Islet precursor cell (in vitro differentiated cells): ENCODE results near the gene ARL15.
"Not testable (repeated sequence)": the region's sequence is repeated elsewhere in the genome, so short reads cannot be mapped to it uniquely, and the experiment has no call there.

Experiments
- DNase-seq: peaks from one replicate; pipeline ENCODE4 v3.0.0-alpha.2; 2018

ARL15 gene

DNA sequence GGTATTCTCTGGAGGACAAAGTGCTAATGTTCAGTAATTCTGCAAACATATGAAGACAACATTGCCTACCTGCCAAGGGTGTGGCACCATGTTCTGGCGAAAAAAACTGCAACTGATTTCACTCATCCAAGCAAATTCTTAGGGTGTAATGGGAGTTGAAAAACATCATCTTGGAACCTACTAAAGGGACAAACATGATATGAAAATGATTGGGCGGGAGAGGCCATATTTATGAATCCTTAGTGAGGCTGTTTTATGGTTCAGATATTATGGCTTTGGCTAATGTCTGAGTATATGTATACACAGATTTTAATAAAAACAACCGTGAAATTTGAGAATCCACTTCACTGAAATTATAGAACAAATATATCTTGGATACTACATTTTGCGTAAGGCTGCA, 225.7 kb downstream of the ARL15 start:
- no peak for DNase-seq

DNA sequence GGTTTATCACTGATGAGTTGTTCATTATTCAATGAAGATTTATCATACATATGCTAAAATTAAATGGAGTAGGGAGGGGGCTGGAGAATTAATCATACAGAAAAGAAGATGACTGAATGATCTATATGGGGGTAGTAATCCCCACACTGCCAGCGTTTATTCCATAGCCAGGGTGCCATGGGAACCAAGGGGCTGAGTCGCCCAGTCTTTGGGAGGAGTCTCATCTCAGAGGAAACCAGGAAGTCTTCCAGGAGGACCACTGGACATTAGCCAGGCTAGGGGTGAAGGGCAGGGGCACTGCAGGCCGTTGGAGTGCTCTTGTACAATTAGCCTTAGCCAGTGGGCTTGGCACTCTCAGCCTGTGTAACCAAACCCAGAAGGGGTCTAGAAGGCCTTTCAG, 226.5 kb downstream of the ARL15 start:
- DNase-seq = no peak

DNA sequence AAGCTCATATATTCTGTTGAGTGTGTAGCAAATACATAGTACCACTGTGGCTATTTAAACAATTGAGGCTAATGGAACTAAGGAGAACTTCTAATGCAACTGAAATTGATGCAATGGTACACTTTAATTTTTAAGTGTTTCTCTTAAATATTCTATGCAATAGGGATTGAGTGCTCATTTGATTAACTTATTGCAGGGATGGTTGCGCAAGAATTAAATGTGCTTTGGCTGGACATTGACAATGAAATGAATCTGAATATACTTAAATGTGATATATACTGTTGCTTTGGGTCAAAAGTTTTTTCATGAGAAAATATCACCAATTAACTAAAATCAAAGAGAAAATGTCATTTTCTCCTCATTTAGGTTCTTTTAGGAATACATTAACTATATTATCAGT, 227.1 kb downstream of the ARL15 start:
- DNase-seq = no peak

DNA sequence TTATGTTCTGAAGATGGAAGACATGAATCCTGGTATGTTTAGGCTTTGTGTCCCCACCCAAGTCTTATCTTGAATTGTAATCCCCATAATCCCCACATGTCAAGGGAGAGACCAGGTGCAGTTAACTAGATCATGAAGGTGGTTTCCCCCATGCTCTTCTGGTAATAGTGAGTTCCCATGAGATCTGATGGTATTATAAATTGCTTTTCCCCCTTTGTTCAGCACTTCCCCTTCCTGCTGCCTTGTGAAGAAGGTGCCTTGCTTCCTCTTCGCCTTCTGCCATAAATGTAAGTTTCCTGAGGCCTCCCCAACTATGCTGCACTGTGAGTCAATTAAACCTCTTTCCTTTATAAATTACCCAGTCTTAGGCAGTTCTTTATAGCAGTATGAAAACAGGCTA, 229.0 kb downstream of the ARL15 start:
- no peak for DNase-seq

DNA sequence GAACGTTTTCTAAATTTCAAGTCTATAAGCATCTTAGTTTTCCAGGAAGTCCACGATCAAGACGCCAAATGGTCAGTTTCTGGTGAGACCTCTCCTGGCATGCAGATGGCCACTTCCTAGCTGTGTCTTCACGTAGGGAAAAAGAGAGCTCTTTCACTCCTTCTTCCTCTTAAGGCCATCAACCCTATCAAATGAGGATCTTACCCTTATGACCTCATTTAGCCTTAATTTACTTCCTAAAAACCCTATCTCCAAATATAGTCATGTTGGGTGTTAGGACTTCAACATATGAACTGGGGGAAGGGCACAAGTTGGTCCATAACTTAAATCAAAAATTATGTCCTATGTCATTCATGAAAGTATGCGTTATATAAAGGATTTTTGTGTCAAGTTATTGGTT, 229.5 kb downstream of the ARL15 start:
- no peak for DNase-seq

DNA sequence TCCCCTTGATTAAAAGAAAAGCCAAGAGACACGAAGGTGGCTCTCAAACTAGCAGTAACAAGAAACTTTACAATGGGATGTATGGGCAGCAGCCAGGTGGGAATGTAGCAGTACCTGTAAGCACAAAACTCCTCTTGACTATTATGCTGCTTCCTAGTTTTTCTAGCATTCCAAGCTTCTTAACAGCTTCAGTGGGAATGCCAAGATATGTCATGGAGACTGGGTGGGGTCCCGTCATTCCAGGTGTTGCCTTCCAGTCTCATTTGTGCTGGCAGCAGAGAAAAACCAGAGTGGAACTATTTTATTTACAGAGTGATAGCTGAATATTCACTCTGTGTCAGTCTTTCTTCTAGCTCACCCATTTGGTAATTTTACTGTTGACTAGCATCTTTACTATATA, 236.6 kb downstream of the ARL15 start:
- peak; percentile 62 for DNase-seq

DNA sequence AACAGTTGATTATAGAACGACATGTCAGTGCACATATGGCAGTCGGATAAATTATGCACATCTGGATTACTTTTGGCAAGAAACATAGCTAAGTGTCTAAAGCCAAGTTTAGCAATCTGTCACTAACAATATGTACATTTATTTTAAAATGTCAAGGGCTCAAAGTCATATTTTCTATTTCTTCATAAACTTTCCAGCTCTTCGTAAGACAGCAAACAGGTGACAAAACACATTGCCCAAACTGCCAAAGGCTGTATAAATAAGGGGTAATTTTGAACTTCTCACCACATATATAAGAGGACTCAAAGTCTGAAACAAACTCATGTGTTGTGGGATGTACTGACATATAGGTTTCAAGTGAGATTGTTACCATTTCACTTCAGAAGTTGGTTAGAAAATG, 237.2 kb downstream of the ARL15 start:
- DNase-seq = no peak

DNA sequence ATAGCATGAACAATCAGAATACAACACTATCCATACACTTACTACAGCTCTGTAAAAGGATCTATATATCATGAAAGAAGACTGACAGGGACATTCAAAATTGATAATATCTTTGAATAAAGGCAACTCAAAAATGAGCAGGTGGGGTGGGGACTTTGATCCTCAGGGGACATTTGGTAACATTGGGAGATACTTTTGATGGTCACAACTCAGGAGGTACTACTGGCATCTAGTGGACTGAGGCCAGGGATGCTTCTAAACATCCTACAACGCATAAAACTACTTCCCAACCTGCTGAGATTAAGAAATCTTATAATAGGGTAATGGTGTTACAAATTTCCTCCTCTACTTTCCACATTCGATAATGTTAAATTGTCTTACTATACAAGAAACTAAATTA, 243.9 kb downstream of the ARL15 start:
- no peak for DNase-seq

DNA sequence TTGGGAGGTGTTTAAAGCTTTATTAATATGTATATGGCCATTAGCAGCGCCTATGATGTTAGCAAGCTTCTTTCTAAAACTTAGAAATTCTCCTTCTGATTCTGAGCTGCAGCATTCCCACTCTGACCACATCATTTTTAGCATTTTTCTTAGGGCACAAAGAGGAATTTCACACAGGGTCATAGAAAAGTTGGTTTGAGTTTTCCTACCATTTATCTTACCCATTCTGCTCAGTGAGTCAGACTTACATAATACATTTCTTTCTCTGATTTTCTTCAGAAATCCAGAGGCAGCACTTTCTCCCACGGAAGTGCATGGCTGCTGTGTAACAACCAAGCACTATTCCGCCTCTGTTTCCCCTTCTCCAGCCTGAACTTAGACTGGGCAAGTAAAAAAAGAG, 246.6 kb downstream of the ARL15 start:
- DNase-seq = no peak

DNA sequence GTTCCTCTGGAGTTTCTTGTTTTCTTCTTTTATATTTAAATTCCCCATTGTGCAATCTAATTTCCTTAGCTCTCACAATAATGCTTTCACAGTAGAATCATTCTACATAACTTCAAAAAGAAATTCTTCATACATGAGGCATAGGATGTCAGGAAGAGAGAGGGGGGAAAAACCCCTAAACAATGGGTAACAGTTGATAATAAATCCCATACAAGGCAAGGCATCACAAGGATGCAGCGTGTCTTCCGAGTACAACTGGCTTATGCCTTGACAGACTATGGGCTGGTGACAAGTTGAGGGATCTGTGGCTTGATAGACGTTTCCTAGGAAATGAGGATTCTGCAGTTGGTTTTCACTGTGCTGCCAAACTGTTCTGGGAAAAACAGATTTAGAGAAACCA, 247.4 kb downstream of the ARL15 start:
- DNase-seq = no peak

DNA sequence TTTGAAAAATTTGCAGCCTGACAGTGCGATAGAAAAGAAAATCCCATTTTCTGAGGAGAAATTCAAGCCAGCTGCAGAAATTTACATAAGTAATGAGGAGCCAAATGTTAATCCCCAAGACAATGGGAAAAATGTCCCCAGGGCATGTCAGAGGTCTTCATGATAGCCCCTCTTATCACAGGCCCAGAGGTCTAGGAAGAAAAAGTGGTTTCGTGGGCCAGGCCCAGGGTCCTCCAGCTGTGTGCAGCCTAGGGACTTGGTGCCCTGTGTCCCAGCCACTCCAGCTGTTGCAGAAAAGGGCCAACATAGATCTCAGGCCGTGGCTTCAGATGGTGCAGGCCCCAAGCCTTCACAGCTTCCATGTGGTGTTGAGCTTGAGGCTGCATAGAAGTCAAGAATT, 249.5 kb downstream of the ARL15 start:
- not testable (repeated sequence) for DNase-seq

DNA sequence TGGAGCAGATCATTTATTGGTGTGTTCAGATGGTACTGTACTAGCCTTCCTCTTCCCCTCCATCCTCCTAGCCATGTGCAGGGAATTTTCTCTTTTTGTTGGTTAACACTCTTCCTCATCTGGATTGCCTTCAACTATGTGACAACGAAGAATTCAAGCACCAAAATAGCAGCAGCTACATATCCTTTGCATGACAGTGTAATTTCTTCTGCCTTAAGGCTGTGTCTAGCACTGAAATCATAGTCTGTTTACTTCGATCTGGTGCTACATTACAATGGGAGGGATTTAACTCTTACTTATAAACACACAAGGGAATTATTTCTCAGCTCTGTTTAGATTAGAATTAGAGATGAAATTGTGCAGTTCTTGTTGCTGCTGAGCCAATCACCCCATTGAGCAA, 260.4 kb downstream of the ARL15 start:
- no peak for DNase-seq

DNA sequence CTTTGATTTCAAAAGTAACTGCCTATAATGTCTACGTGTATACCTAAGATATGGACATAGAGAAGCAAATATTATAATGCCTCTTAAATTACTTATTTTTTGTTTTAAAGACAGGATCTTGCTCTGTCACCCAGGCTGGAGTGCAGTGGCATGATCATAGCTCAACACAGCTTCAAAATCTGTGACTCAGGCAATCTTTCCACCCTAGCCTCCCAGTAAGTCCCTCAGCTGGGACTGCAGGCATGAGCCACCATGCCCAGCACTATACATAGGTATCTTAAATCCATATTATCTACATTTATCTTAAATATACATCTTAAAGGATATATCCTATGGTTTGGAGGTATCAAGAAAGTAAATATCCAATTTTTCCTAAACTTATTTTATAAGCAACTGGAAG, 261.2 kb downstream of the ARL15 start:
- no peak for DNase-seq

DNA sequence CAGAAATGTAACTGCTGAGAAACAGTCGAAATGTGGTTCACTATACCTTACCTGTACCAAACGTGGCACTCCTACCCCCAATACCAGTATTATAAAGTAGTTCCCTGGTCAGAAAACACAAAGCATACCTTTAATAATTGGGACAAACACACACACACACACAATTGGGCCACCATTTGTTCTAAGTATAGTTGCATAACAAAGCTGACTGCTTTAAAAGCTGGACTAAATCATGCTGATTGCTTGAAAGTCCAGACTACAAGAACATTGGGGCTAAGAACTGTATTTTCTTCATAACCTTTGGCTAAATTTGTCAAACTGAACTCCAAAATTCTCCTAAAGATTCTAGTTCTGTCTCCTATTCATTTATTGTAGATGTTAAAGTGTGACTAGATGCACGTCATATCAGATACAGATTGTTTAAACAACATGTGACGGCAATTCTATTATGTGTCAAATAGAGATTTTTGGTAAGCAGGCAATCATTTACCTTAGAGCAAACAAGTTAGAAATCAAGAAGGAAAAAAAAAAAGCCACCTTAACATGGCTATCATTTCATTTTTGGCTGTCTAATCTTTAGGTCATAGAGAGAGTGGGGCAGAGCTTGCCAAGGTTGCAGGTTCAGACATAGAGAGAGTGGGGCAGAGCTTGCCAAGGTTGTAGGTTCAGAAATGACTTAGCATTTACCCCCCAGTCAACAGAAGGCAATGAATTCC, 265.1 kb downstream of the ARL15 start:
- no peak for DNase-seq

DNA sequence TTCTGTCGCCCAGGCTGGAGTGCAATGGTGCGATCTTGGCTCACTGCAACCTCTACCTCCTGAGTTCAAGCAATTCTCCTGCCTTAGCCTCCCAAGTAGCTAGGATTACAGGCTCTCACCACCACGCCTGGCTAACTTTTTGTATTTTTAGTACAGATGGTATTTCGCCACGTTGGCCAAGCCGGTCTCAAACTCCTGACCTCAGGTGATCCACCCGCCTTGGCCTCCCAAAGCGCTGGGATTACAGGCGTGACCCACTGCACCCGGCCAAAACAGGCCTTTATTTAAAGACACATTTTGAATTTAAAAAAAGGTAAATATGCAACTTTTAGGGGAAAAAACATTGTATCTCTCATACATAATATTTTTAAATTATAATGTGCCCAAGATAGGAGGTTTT, 266.1 kb downstream of the ARL15 start:
- DNase-seq = not testable (repeated sequence)

DNA sequence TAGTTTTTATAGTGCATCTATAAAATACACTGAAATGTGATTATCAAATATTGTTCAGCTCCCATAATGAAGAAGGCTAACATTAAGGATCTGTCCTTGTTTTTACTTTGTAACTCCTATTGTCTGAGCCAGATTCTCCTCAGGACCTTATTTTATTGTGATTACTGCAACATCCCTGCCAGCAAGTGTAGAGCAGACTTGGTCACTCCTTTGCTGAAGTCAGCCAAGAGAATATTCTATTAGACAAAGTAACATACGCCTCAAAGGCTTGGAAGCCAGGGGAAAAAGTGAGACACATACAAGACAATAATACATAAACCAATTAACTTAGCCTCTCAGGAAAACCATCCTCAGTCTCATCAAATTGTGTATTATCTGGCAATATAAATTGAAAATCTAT, 269.6 kb downstream of the ARL15 start:
- DNase-seq = no peak

DNA sequence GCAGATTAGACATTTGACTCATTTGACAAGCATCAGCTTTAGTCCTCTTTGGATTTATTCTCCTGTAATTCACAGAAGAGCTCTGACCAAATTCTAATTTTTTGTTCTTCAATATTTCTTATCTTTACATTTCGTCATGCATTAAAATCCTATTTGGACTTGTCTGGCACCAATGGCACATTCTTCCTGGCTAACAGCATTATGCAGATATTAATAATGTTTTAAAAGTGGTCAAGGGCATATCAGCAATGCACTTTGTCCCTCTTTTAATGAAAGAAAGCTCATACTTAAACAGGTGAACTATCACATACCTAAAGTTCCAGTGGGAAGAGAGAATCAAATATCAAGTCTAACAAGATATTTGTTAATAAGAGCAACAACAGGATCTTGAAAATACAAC, 270.4 kb downstream of the ARL15 start:
- DNase-seq = no peak

DNA sequence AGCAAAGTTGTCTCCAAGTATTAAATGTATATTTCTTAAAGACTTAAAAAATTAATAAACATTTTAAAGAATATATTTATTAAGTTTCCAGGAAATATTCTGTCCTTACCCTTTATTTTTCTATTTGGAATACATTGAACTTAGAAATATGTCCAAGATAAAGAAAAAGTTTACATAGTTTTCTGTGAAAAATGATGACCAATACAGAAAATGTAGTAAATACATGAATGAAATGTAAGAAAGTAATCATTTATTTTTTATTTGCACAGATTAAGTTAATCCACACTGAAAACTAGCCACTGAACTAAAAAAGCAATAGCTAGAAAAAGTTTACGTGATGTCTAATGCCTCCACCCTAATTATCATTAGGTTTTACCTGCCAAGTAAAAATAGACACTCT, 273.2 kb downstream of the ARL15 start:
- no peak for DNase-seq

DNA sequence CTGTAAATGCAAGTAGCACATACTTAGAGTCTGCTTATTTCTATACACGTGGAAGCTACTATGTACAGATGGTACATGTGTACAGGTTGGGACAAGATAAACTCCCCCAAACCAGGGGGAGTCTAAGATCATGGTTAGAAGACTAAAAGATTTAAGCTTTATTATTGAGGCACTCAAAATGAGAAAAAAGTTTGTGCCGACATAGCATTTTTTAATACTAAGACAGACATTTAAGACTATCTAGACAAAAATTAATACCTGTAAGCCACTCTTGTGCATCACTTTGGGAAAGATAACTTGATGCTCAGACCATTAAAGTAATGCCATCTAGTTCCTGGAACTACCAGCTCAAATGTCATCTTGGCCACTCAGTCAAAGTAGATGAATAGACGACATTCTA, 279.4 kb downstream of the ARL15 start:
- DNase-seq = no peak

DNA sequence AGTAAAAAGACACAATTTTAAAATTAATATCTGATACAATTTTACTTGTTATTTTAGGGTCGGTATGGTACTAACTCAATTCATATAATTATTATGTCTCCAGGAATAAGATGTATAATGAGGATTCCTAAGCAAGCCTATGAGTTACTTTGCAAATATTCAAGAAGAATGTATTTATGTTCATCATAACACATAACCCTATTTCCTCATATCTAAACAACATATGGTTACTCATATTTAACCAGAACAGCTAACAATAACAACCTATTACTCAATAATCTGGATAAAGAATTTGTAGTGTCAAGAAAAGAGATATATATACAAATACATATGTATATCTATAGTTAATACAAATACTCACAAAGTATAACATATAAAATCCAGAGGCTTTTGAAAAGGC, 285.9 kb downstream of the ARL15 start:
- DNase-seq = no peak

DNA sequence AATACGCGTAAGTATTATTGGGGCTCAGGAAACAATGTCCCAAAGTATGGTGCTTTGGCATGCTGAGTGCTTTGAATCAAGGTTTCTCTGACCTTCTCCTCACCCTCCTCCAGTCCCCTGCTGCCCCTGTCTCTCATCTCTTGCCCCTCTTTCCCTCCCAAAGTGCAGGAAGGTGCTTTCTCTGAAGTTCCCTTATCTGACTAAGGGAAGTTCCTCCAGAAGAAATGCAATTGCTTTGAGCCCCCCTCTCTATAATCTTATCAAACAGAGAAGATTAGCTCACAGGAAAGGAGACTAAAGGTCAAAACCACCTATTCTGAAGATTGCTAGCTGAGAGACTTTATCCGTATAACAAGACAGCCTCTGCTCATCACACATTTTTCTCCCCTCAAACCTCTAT, 288.1 kb downstream of the ARL15 start:
- DNase-seq = no peak

DNA sequence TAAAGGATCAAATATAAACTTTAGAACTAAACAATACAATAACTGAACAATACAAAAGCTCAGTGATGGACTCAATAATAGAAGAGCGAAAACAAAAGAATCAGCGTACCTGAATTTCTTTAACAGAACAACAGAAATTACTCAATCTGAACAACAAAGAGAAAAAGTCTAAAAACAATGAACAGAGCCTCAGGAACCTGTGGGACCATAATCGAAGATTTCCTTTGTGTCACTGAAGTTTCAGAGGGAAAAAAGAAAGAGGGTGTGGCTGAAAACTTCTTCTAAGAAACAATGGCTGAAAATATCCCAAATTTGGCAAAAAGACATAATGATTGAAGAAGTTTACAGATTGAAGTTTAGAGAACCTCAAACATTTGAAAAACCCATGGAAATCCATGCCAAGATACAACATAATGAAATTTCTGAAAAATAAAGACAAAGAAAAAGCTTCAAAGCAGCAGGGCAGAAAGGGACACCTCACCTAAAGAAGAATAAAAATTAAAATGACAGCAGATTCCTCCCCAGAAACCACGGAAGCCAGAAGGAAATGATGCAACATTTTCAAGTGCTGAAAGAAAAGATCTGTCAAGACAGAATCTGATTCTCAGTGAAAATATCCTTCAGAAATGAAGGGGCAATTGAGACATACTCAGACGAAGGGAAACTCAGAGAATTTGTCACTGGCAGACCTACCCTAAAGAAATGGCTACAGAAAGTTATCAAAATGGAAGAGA, 288.8 kb downstream of the ARL15 start:
- DNase-seq = no peak

DNA sequence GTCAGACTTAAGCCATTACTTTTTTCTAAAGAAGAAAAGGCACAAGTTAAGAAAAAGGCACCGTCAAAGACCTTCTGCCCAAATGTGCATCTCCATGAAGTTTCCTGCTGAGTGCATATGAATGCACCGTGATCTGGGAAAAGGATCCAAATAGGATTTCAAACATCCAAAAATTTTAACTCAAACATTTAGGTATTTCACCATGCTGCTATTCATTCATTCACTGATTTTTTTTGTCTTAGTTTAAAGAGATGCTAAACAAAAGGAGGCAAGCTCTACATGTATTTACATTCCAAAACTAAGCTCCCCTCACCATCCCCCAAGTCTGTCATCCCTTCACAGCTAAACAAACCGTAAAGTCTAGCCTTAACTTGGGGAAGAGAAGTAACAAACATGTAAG, 291.9 kb downstream of the ARL15 start:
- no peak for DNase-seq

DNA sequence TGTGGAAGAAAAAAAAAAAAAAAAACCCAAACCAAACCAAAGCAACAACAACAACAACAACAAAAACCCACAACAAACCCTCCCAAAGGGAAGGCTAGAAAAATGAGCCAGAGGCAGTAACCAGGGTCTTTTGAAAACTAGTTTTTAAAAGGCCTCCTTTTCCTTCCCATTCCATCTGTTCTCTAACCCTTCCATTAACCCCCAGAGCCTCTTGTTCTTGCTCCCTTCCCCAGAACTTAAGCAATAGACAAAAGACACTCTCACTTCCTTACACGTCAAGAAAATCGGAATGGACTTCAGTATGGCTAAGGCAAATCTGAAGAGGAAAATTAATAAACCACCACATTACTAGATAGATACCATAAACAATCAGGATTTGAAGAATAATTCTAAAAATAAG, 292.8 kb downstream of the ARL15 start:
- DNase-seq = no peak
